IgD-negative memory B cell (primary cell): ENCODE data around the gene GEMIN7. TPM values are rescaled to one million over a fixed set of nuclear protein-coding genes. Genes with fewer than 3 reads are reported as not detected.
"Not testable (repeated sequence)": the region's sequence is repeated elsewhere in the genome, so short reads cannot be mapped to it uniquely, and the experiment has no call there.

Experiments used
- H3K27ac Mint-ChIP-seq, 3 donors: one replicate each; pipeline ENCODE4 v1.8.0; 2020 to 2022; ENCODE audit warnings: mild to moderate bottlenecking in 3 of 3, mixed read lengths in 3 of 3, moderate library complexity in 1 of 3
- H3K27me3 Mint-ChIP-seq: one replicate; pipeline ENCODE4 v1.8.0; 2021; ENCODE audit warnings: mixed read lengths
- H3K36me3 Mint-ChIP-seq: one replicate; pipeline ENCODE4 v1.8.0; 2020; ENCODE audit warnings: mild to moderate bottlenecking, mixed read lengths
- H3K4me1 Mint-ChIP-seq, 3 donors: one replicate each; pipeline ENCODE4 v1.8.0; 2020 to 2022; ENCODE audit warnings: mixed read lengths in 3 of 3, mild to moderate bottlenecking in 1 of 3
- H3K4me3 Mint-ChIP-seq, 4 donors: one replicate each; pipeline ENCODE4 v1.8.0; 2020 to 2022; ENCODE audit warnings: mild to moderate bottlenecking in 4 of 4, mixed read lengths in 4 of 4, moderate library complexity in 3 of 4
- H3K9me3 Mint-ChIP-seq, 3 donors: one replicate each; pipeline ENCODE4 v1.8.0; 2020 to 2021; ENCODE audit warnings: mixed read lengths in 3 of 3, mild to moderate bottlenecking in 1 of 3
- polyA plus RNA-seq: library from polyadenylated mRNA; unstranded; fragments of 300-500 nt; fragmentation: Illumina TruSeq; gene quantifications from one replicate; pipeline ENCODE4 v1.2.3, GENCODE V29; 2021

Gene GEMIN7
- polyA plus RNA-seq, 1 donor from 2014 or later = 115 TPM

- Mint-ChIP-seq H3K36me3 (no peaks in the 10 kb centered on the region), H3K9me3 (no peaks in the 10 kb centered on the region), H3K27me3 (no peaks in the 10 kb centered on the region), H3K27ac (peak overlapping the region in 1 of 3 donors; percentile 72), H3K4me1 (peaks cover 37 to 40% (median 39%) of the 10 kb centered on the region in 3 donors), H3K4me3 (peak overlapping the region in 1 of 4 donors; percentile 67)
Measured at GRCh38 chr19:45117671-45118070, 38.6 kb downstream of the GEMIN7 start.

- Mint-ChIP-seq H3K4me1 (peaks cover 37 to 40% (median 40%) of the 10 kb centered on the region in 3 donors), H3K36me3 (no peaks in the 10 kb centered on the region), H3K4me3 (peak overlapping the region in 3 of 4 donors; percentile 9 to 78 (median 67)), H3K9me3 (no peaks in the 10 kb centered on the region), H3K27ac (peak overlapping the region in 2 of 3 donors; percentile 72 to 88), H3K27me3 (no peaks in the 10 kb centered on the region)
Measured at GRCh38 chr19:45118106-45118505, 39.0 kb downstream of the GEMIN7 start.

GRCh38 chr19:45118591-45119355 is 39.7 kb downstream of the GEMIN7 start:
- peak overlapping the region; percentile 9 to 78 (median 58) for H3K4me3 Mint-ChIP-seq
- H3K9me3 Mint-ChIP-seq, H3K36me3 Mint-ChIP-seq, H3K27me3 Mint-ChIP-seq: not testable (repeated sequence)
- peak overlapping the region; percentile 59 to 88 (median 72) for H3K27ac Mint-ChIP-seq
- H3K4me1 Mint-ChIP-seq = peaks cover 39 to 40% (median 40%) of the 10 kb centered on the region in 3 donors

GRCh38 chr19:45119582-45119981 is 40.5 kb downstream of the GEMIN7 start:
- Mint-ChIP-seq H3K4me1 (peaks cover 39 to 40% (median 40%) of the 10 kb centered on the region in 3 donors), H3K27ac (peak overlapping the region in 2 of 3 donors; percentile 72 to 88), H3K36me3 (no peaks in the 10 kb centered on the region), H3K9me3 (no peaks in the 10 kb centered on the region), H3K4me3 (no peak overlapping the region), H3K27me3 (no peaks in the 10 kb centered on the region)

- Mint-ChIP-seq H3K4me1 (peaks cover 33 to 45% (median 41%) of the 10 kb centered on the region in 3 donors), H3K27me3 (no peaks in the 10 kb centered on the region), H3K4me3 (peak overlapping the region in 1 of 4 donors; percentile 3), H3K9me3 (no peaks in the 10 kb centered on the region), H3K36me3 (no peaks in the 10 kb centered on the region), H3K27ac (peak overlapping the region in 1 of 3 donors; percentile 71)
Measured at GRCh38 chr19:45121827-45122345, 42.8 kb downstream of the GEMIN7 start.

- Mint-ChIP-seq H3K9me3 (no peaks in the 10 kb centered on the region), H3K27me3 (no peaks in the 10 kb centered on the region), H3K27ac (no peak overlapping the region), H3K4me1 (peaks cover 27 to 40% (median 34%) of the 10 kb centered on the region in 3 donors), H3K4me3 (no peak overlapping the region), H3K36me3 (no peaks in the 10 kb centered on the region)
Measured at GRCh38 chr19:45122832-45123231, 43.8 kb downstream of the GEMIN7 start.

- Mint-ChIP-seq H3K27ac (peak overlapping the region in 1 of 3 donors; percentile 62), H3K36me3 (peaks cover 1% of the 10 kb centered on the region), H3K4me1 (peaks cover 21 to 34% (median 29%) of the 10 kb centered on the region in 3 donors), H3K9me3 (no peaks in the 10 kb centered on the region), H3K4me3 (no peak overlapping the region), H3K27me3 (no peaks in the 10 kb centered on the region)
Measured at GRCh38 chr19:45123440-45123850, 44.4 kb downstream of the GEMIN7 start.

GRCh38 chr19:45124021-45124420 is 45.0 kb downstream of the GEMIN7 start:
- Mint-ChIP-seq H3K4me3 (peak overlapping the region in 1 of 4 donors; percentile 39), H3K36me3 (peaks cover 1% of the 10 kb centered on the region), H3K27ac (peak overlapping the region in 1 of 3 donors; percentile 62), H3K27me3 (no peaks in the 10 kb centered on the region), H3K9me3 (no peaks in the 10 kb centered on the region), H3K4me1 (peaks cover 15 to 30% (median 24%) of the 10 kb centered on the region in 3 donors)

GRCh38 chr19:45125360-45125759 is 46.3 kb downstream of the GEMIN7 start:
- Mint-ChIP-seq H3K9me3 (no peaks in the 10 kb centered on the region), H3K27ac (no peak overlapping the region), H3K4me1 (peaks cover 9 to 20% (median 16%) of the 10 kb centered on the region in 3 donors), H3K4me3 (peak overlapping the region in 1 of 4 donors; percentile 65), H3K36me3 (peaks cover 1% of the 10 kb centered on the region), H3K27me3 (no peaks in the 10 kb centered on the region)

- peaks cover 1% of the 10 kb centered on the region for H3K36me3 Mint-ChIP-seq
- H3K27ac Mint-ChIP-seq = no peak overlapping the region
- H3K4me3 Mint-ChIP-seq = no peak overlapping the region
- peaks cover 11 to 22% (median 13%) of the 10 kb centered on the region in 3 donors for H3K4me1 Mint-ChIP-seq
- H3K27me3 Mint-ChIP-seq = no peaks in the 10 kb centered on the region
- H3K9me3 Mint-ChIP-seq = no peaks in the 10 kb centered on the region
Measured at GRCh38 chr19:45125975-45126493, 47.0 kb downstream of the GEMIN7 start.

- H3K9me3 Mint-ChIP-seq = no peaks in the 10 kb centered on the region
- H3K36me3 Mint-ChIP-seq = peaks cover 1% of the 10 kb centered on the region
- peaks cover 13 to 25% (median 17%) of the 10 kb centered on the region in 3 donors for H3K4me1 Mint-ChIP-seq
- H3K27ac Mint-ChIP-seq = no peak overlapping the region
- no peaks in the 10 kb centered on the region for H3K27me3 Mint-ChIP-seq
- no peak overlapping the region for H3K4me3 Mint-ChIP-seq
Measured at GRCh38 chr19:45126654-45127053, 47.6 kb downstream of the GEMIN7 start.

GRCh38 chr19:45128146-45128545 is 49.1 kb downstream of the GEMIN7 start:
- H3K4me1 Mint-ChIP-seq = peaks cover 13 to 17% (median 17%) of the 10 kb centered on the region in 3 donors
- peak overlapping the region in 1 of 4 donors; percentile 59 for H3K4me3 Mint-ChIP-seq
- H3K27ac Mint-ChIP-seq = peak overlapping the region in 1 of 3 donors; percentile 84
- H3K27me3 Mint-ChIP-seq = no peaks in the 10 kb centered on the region
- H3K36me3 Mint-ChIP-seq = peaks cover 1% of the 10 kb centered on the region
- no peaks in the 10 kb centered on the region for H3K9me3 Mint-ChIP-seq

GRCh38 chr19:45128806-45129205 is 49.7 kb downstream of the GEMIN7 start:
- Mint-ChIP-seq H3K4me1 (peaks cover 16 to 19% (median 18%) of the 10 kb centered on the region in 3 donors), H3K9me3 (no peaks in the 10 kb centered on the region), H3K4me3 (no peak overlapping the region), H3K27me3 (no peaks in the 10 kb centered on the region), H3K27ac (no peak overlapping the region), H3K36me3 (peaks cover 1% of the 10 kb centered on the region)

GRCh38 chr19:45130236-45130635 is 51.2 kb downstream of the GEMIN7 start:
- no peaks in the 10 kb centered on the region for H3K27me3 Mint-ChIP-seq

GRCh38 chr19:45130888-45131615 is 52.0 kb downstream of the GEMIN7 start:
- Mint-ChIP-seq H3K4me1 (peaks cover 20 to 29% (median 22%) of the 10 kb centered on the region in 3 donors), H3K27me3 (no peaks in the 10 kb centered on the region), H3K27ac (no peak overlapping the region), H3K36me3 (peaks cover 1% of the 10 kb centered on the region), H3K4me3 (peak overlapping the region in 1 of 4 donors; percentile 28), H3K9me3 (no peaks in the 10 kb centered on the region)

More at GRCh38 chr19:45130236-45130635, 51.2 kb downstream of the GEMIN7 start:
- Mint-ChIP-seq H3K9me3 (no peaks in the 10 kb centered on the region), H3K36me3 (peaks cover 1% of the 10 kb centered on the region), H3K4me3 (no peak overlapping the region), H3K27ac (no peak overlapping the region), H3K4me1 (peaks cover 20 to 30% (median 25%) of the 10 kb centered on the region in 3 donors)
